K562 (cell line): ENCODE results near the gene RNF4. TPM values are rescaled to one million over a fixed set of nuclear protein-coding genes. Genes with fewer than 3 reads are reported as not detected.

Experiments used
- ATAC-seq: fragments of 200-7000 bp; cut with Tn5 transposase; 3 replicates; pipeline ENCODE4 v1.9.1; 2020; ENCODE audit warnings: moderate library complexity
- BruUV-seq: library from RNA; stranded (reverse); fragments of 400-500 nt; replicated peaks from 2 replicates; lab custom pipeline; 2021; lab: Mats Ljungman, UMichigan
- CTCF ChIA-PET: fragments of 300-600 bp; formaldehyde crosslinking; extraction: SDS; loops from one replicate; lab custom pipeline; 2021; ENCODE audit warnings: low intra/inter-chr PET ratio; lab: Yijun Ruan, JAX
- POLR2A ChIA-PET: fragments of 300-600, 350-650 bp; sonication (Branson Sonifier 250); formaldehyde crosslinking; extraction: SDS; loops from one replicate; lab custom pipeline; 2021; ENCODE audit warnings: antibody characterized with exemption, inconsistent platforms; lab: Yijun Ruan, JAX
- DNase-seq, 4 experiments: peaks; one replicate each; pipeline versions ENCODE4 v3.0.0 to v3.0.0-alpha.2; 2011 to 2018; ENCODE audit warnings: low spot score in 3 of 4, mixed read lengths in 3 of 4; ENCODE audit errors: extremely low read depth in 1 of 4
- FAIRE-seq: peaks from 2 replicates; lab custom pipeline; 2011; peaks lifted over from hg19 to GRCh38; lab: Jason Lieb, UNC
- H2AFZ ChIP-seq: 2 replicates; pipeline ENCODE4 v1.6.0; 2011; ENCODE audit warnings: low read depth, low read length, control low read depth, inconsistent platforms
- H3K27ac ChIP-seq: fragments of 200-600 bp; 3 replicates; pipeline ENCODE4 v1.8.0; 2011; ENCODE audit warnings: low read depth, mild to moderate bottlenecking, control low read depth, inconsistent platforms, low read length, moderate library complexity, mixed read lengths; ENCODE audit errors: extremely low read depth
- H3K27me3 ChIP-seq, 2 experiments: fragments of 300-600 bp in 1 of 2; 2 replicates in 1 of 2; 3 replicates in 1 of 2; pipeline versions ENCODE4 v1.6.0 to v1.8.0; 2011; ENCODE audit warnings: inconsistent platforms in 2 of 2, low read length in 2 of 2, mild to moderate bottlenecking in 1 of 2, mixed read lengths in 1 of 2, moderate library complexity in 1 of 2; ENCODE audit not compliant: control insufficient read depth in 2 of 2, insufficient read depth in 2 of 2
- H3K36me3 ChIP-seq: fragments of 300-600 bp; 3 replicates; pipeline ENCODE4 v1.8.0; 2011; ENCODE audit warnings: mild to moderate bottlenecking, low read length, inconsistent platforms; ENCODE audit not compliant: control insufficient read depth, insufficient read depth
- H3K4me1 ChIP-seq, 2 experiments: fragments of 200-600 bp in 1 of 2; replicated peaks in 1 of 2; 2 replicates in 1 of 2; 3 replicates in 1 of 2; pipeline versions ENCODE4 v1.5.1 to v1.8.0; 2011; ENCODE audit warnings: inconsistent platforms in 2 of 2, low read length in 2 of 2, mild to moderate bottlenecking in 1 of 2, mixed read lengths in 1 of 2, moderate library complexity in 1 of 2; ENCODE audit not compliant: control insufficient read depth in 2 of 2, insufficient read depth in 2 of 2
- H3K4me2 ChIP-seq: 2 replicates; pipeline ENCODE4 v1.6.1; 2011; ENCODE audit warnings: low read length, control low read depth, inconsistent platforms, mixed read lengths; ENCODE audit not compliant: insufficient read depth
- H3K4me3 ChIP-seq: fragments of 200-600 bp; sonication (generic), shearing (Covaris generic); 2 replicates; pipeline ENCODE4 v1.5.1; 2016; ENCODE audit warnings: control low read depth, inconsistent platforms
- H3K79me2 ChIP-seq: fragments of 200-600 bp; 3 replicates; pipeline ENCODE4 v1.8.0; 2011; ENCODE audit warnings: low read length, inconsistent platforms; ENCODE audit not compliant: control insufficient read depth, insufficient read depth
- H3K9ac ChIP-seq, 2 experiments: 2 replicates each; pipeline versions ENCODE4 v1.6.0 to v1.6.1; 2011; ENCODE audit warnings: low read depth in 2 of 2, low read length in 2 of 2, control low read depth in 1 of 2, inconsistent platforms in 1 of 2, mild to moderate bottlenecking in 1 of 2, mixed read lengths in 1 of 2; ENCODE audit not compliant: insufficient read depth in 1 of 2
- H3K9me1 ChIP-seq: one replicate; pipeline ENCODE4 v1.6.0; 2011; ENCODE audit warnings: inconsistent platforms, mild to moderate bottlenecking, low read length, moderate library complexity; ENCODE audit not compliant: control insufficient read depth, insufficient read depth
- H3K9me3 ChIP-seq: replicated peaks from 2 replicates; pipeline ENCODE4 v1.5.1; 2011; ENCODE audit warnings: low read depth, low read length, inconsistent platforms; ENCODE audit not compliant: control insufficient read depth, insufficient read depth
- H4K20me1 ChIP-seq: replicated peaks from 2 replicates; pipeline ENCODE4 v1.6.1; 2011; ENCODE audit warnings: low read length, inconsistent platforms, mixed read lengths; ENCODE audit not compliant: control insufficient read depth, insufficient read depth
- ERF ChIP-seq: fragments of 450-650 bp; formaldehyde crosslinking; IDR thresholded peaks from 2 replicates; pipeline ENCODE4 v1.4.0; 2020; ENCODE audit warnings: mild to moderate bottlenecking, mixed read lengths
- ZFP30 ChIP-seq: fragments of 250-450 bp; sonication (Bioruptor Pico); IDR thresholded peaks from 2 replicates; pipeline ENCODE4 v1.8.0; 2022; ENCODE audit warnings: moderate library complexity, mild to moderate bottlenecking, inconsistent platforms, borderline replicate concordance
- WGBS: fragments of 100-300 bp; shearing (Covaris generic); methylation state at CpG from one replicate; pipeline ENCODE4 v1.1.6; 2016; ENCODE audit warnings: low coverage, mixed read lengths; ENCODE audit not compliant: insufficient coverage; ENCODE audit errors: missing lambda C conversion rate; 5-methylcytosine and 5-hydroxymethylcytosine counted together
- in situ Hi-C: fragments of 300-500 bp; cut with MboI; formaldehyde crosslinking; loops from 4 replicates; pipeline ENCODE4 v1.15.0; 2018; ENCODE audit warnings: inconsistent platforms, mixed read lengths
- intact Hi-C: fragments of 100-400 bp; cut with micrococcal nuclease; formaldehyde crosslinking; loops from 2 replicates; pipeline ENCODE4 v1.14.2; 2022
- polyA plus RNA-seq, 8 experiments: library from polyadenylated mRNA; depleted of rRNA in 4 of 8; stranded (reverse) in 5 of 8; unstranded in 3 of 8; fragments of >200 nt; fragmentation: Nextera tagmentation in 2 of 8; fragmentation: Illumina TruSeq in 1 of 8; extraction: Ambion mirVana in 2 of 8; extraction: Trizol in 1 of 8; gene quantifications; 2 replicates each; pipeline versions ENCODE4 v1.2.1 to v1.2.3, GENCODE V29; 2011 to 2014; ENCODE audit warnings: inconsistent platforms in 1 of 8, missing spikeins in 1 of 8
- total RNA-seq, 7 experiments: library from RNA; depleted of rRNA in 6 of 7; stranded (reverse); fragments of >200 nt in 6 of 7; fragmentation: Illumina TruSeq in 2 of 7; extraction: Trizol in 2 of 7; gene quantifications; 2 replicates each; pipeline versions ENCODE4 v1.2.1 to v1.2.3, GENCODE V29; 2011 to 2021; ENCODE audit warnings: low replicate concordance in 1 of 7
- TF ChIP-seq, protein P1 (sequence below): sonication (generic); formaldehyde crosslinking; IDR thresholded peaks from 2 replicates; pipeline ENCODE4 v1.8.1; 2023; ENCODE audit warnings: mild to moderate bottlenecking, missing genetic modification reagents
- TF ChIP-seq, protein P2 (sequence below), 2 experiments: fragments of 200-800 bp in 1 of 2; sonication (Bioruptor generic) in 1 of 2; sonication (generic) in 1 of 2; formaldehyde crosslinking in 1 of 2; IDR thresholded peaks in 1 of 2; conservative IDR thresholded peaks in 1 of 2; 2 replicates each; pipeline versions ENCODE4 v1.5.0 to v1.6.1; 2016 to 2020; ENCODE audit warnings: missing compliant biosample characterization in 1 of 2, missing genetic modification characterization in 1 of 2, missing genetic modification reagents in 1 of 2
- TF ChIP-seq, protein P3 (sequence below), 2 experiments: IDR thresholded peaks; 2 replicates each; pipeline ENCODE4 v1.6.1; 2012; ENCODE audit warnings: improper control_type of control experiment in 2 of 2, low read depth in 2 of 2, low read length in 2 of 2, borderline replicate concordance in 1 of 2

Gene RNF4
- total and polyA plus RNA-seq, 9 of the 15 experiments (the other 6 are each of a cell fraction or from before 2014, with no cell fraction given): 19.2 to 59.3 (median 44.8) TPM

DNA sequence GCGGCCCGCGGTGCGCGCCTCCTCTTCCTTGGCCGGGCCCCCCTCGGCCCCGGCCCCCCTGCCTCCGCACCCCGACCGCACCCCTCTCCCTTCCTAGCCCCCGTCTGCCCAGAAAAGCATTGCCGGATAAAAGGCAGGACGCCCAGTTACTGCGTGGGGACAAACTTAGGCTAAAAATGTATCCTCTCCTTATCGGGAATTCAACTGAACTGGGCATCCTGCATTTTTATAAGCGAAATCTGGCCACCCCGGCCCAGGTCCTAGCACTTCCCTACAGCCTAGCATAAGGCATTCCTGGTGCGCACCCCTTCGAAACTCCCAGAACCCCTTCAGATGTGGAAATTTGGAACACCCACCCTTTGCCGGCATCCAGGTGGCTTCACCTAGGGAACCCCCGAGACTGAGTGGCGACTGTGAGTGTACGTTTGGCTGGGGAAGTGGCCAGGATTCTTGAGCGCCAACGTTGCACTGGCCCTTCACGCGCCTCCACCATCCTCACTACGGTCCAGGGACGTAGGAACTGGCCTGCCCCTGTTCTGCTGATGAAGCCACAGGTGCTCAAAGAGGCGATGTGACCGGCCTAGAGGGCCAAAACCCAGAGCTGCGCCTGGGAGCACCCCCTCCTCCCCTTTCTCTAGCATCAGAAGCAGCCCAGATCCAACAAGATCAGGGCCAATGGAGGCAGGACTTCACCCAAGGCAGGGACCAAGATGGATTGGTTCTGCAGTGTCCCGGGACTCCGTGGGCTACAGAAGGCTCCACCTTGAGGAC lies 5.7 kb upstream of the RNF4 start:
- DNase-seq (no peak), ATAC-seq (no peak), FAIRE-seq (no peak)
- TF ChIP-seq, protein P1, sequence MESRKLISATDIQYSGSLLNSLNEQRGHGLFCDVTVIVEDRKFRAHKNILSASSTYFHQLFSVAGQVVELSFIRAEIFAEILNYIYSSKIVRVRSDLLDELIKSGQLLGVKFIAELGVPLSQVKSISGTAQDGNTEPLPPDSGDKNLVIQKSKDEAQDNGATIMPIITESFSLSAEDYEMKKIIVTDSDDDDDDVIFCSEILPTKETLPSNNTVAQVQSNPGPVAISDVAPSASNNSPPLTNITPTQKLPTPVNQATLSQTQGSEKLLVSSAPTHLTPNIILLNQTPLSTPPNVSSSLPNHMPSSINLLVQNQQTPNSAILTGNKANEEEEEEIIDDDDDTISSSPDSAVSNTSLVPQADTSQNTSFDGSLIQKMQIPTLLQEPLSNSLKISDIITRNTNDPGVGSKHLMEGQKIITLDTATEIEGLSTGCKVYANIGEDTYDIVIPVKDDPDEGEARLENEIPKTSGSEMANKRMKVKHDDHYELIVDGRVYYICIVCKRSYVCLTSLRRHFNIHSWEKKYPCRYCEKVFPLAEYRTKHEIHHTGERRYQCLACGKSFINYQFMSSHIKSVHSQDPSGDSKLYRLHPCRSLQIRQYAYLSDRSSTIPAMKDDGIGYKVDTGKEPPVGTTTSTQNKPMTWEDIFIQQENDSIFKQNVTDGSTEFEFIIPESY: peak; percentile 88
- TF ChIP-seq, protein P2, sequence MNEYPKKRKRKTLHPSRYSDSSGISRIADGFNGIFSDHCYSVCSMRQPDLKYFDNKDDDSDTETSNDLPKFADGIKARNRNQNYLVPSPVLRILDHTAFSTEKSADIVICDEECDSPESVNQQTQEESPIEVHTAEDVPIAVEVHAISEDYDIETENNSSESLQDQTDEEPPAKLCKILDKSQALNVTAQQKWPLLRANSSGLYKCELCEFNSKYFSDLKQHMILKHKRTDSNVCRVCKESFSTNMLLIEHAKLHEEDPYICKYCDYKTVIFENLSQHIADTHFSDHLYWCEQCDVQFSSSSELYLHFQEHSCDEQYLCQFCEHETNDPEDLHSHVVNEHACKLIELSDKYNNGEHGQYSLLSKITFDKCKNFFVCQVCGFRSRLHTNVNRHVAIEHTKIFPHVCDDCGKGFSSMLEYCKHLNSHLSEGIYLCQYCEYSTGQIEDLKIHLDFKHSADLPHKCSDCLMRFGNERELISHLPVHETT (CRISPR knock-in tag; conservative IDR thresholded peaks at IDR 0.05 in 1 of 2, IDR thresholded peaks at IDR 0.05 in 1 of 2): 0 out of 4 replicates have a peak, but pooled peaks of 1 of the 2 experiments have one; percentile 8
- TF ChIP-seq ZFP30 (CRISPR knock-in tag) (no peak), ERF (CRISPR knock-in tag) (no peak)
- TF ChIP-seq, protein P3, sequence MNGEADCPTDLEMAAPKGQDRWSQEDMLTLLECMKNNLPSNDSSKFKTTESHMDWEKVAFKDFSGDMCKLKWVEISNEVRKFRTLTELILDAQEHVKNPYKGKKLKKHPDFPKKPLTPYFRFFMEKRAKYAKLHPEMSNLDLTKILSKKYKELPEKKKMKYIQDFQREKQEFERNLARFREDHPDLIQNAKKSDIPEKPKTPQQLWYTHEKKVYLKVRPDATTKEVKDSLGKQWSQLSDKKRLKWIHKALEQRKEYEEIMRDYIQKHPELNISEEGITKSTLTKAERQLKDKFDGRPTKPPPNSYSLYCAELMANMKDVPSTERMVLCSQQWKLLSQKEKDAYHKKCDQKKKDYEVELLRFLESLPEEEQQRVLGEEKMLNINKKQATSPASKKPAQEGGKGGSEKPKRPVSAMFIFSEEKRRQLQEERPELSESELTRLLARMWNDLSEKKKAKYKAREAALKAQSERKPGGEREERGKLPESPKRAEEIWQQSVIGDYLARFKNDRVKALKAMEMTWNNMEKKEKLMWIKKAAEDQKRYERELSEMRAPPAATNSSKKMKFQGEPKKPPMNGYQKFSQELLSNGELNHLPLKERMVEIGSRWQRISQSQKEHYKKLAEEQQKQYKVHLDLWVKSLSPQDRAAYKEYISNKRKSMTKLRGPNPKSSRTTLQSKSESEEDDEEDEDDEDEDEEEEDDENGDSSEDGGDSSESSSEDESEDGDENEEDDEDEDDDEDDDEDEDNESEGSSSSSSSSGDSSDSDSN (IDR thresholded peaks at IDR 0.05; ENCODE audit: borderline replicate concordance in 1 of 2, low read depth in 2 of 2, low read length in 2 of 2): 0 out of 4 replicates have a peak, but pooled peaks of 1 of the 2 experiments have one; percentile 3
- Histone ChIP-seq H3K4me1 (peaks cover 17 to 61% of the 10 kb centered on the region in 2 experiments; a peak in 4 of 5 replicates), H2AFZ (0 out of 2 replicates have a peak overlapping the region, but pooled peaks have one; percentile 46), H3K4me2 (peak overlapping the region; percentile 20; the same call in 1 of the 2 replicates), H3K9me1 (no peaks in the 10 kb centered on the region), H3K27me3 (peaks cover 12 to 21% of the 10 kb centered on the region in 2 experiments; a peak in 4 of 5 replicates), H3K36me3 (no peaks in the 10 kb centered on the region; the same call in 2 of the 3 replicates), H4K20me1 (no peaks in the 10 kb centered on the region), H3K4me3 (peak overlapping the region; percentile 48), H3K79me2 (peaks cover 8% of the 10 kb centered on the region), H3K9me3 (no peaks in the 10 kb centered on the region), H3K27ac (no peak overlapping the region), H3K9ac (peak overlapping the region in 1 of 2 experiments; percentile 89; a peak in 2 of 4 replicates)
- intact Hi-C loops (no loop called here), in situ Hi-C loops (no loop called here)
- 71% methylated on average over 18 of the region's 35 CpGs for WGBS
- no TSS peak for BruUV-seq
- CTCF ChIA-PET: interaction anchor here (2.4 kb wide), 1 partner anchor 243 kb away, joined by 19 read pairs; no protein-coding TSS in a partner anchor
- POLR2A ChIA-PET: interaction anchor here (0.8 kb wide), 1 partner anchor 10 kb away, joined by 3 read pairs; no protein-coding TSS in a partner anchor
